GM10266 (cell line): ENCODE measurements around the gene HAS3.
"Not testable (repeated sequence)": the region's sequence is repeated elsewhere in the genome, so short reads cannot be mapped to it uniquely, and the experiment has no call there.

ENCODE experiments used
- DNase-seq: peaks from one replicate; pipeline ENCODE4 v3.0.0; 2012; ENCODE audit errors: extremely low spot score
- CTCF ChIP-seq: IDR thresholded peaks from 2 replicates; pipeline ENCODE4 v1.5.1; 2012; ENCODE audit warnings: mild to moderate bottlenecking, low read depth; ENCODE audit not compliant: control insufficient read depth, insufficient read depth; ENCODE audit errors: missing control alignments

The HAS3 gene

GRCh38 chr16:69105501-69106361 is at the start of gene HAS3:
TSS of gene HAS3 (plus strand) at chr16:69105653. CDS start at chr16:69109396, 3,743 bp downstream.
- peak; percentile 79 for DNase-seq
- peak; percentile 48 for TF ChIP-seq CTCF

GRCh38 chr16:69055980-69056379 is 49.5 kb upstream of the HAS3 start:
- no peak for DNase-seq
- TF ChIP-seq CTCF = no peak

GRCh38 chr16:69056421-69056820 is 49.0 kb upstream of the HAS3 start:
- TF ChIP-seq CTCF = no peak
- no peak for DNase-seq

- TF ChIP-seq CTCF = no peak
- DNase-seq = peak; percentile 46
Measured at GRCh38 chr16:69057400-69058378, 47.8 kb upstream of the HAS3 start.

- DNase-seq = not testable (repeated sequence)
Measured at GRCh38 chr16:69063491-69063890, 42.0 kb upstream of the HAS3 start.

- DNase-seq = no peak
- TF ChIP-seq CTCF = no peak
Measured at GRCh38 chr16:69064124-69064763, 41.2 kb upstream of the HAS3 start.

GRCh38 chr16:69064764-69065313 is 40.6 kb upstream of the HAS3 start:
- TF ChIP-seq CTCF = no peak
- DNase-seq = no peak
